CD4-positive, alpha-beta T cell treated with Interleukin-15 for 4 hours (primary cell): ENCODE data around the gene LRIT2.
A peak's percentile ranks its signal among the peaks of the same experiment; 100 is the strongest.

Source experiments
- DNase-seq: peaks from one replicate; pipeline ENCODE4 v3.0.0-alpha.2; 2020; ENCODE audit warnings: low spot score

The LRIT2 gene

GRCh38 chr10:84241185-84241790 is 15.9 kb upstream of the LRIT2 start, which contains the start of gene LRIT1:
LRIT1 (minus strand) TSS chr10:84241546; CDS start chr10:84241439, 107 bp downstream.
- DNase-seq: no peak

- DNase-seq: no peak
Observed at GRCh38 chr10:84238909-84239308, 13.6 kb upstream of the LRIT2 start.

- DNase-seq: no peak
Observed at GRCh38 chr10:84237199-84238051, 12.1 kb upstream of the LRIT2 start.

- DNase-seq: no peak
Observed at GRCh38 chr10:84236807-84237198, 11.5 kb upstream of the LRIT2 start.

GRCh38 chr10:84235096-84235495 is 9.8 kb upstream of the LRIT2 start:
- no peak for DNase-seq

- no peak for DNase-seq
Observed at GRCh38 chr10:84234479-84234878, 9.1 kb upstream of the LRIT2 start.

- DNase-seq: no peak
Observed at GRCh38 chr10:84233940-84234339, 8.6 kb upstream of the LRIT2 start.

GRCh38 chr10:84232376-84232775 is 7.0 kb upstream of the LRIT2 start:
- DNase-seq: no peak

- no peak for DNase-seq
Observed at GRCh38 chr10:84230359-84230758, 5.0 kb upstream of the LRIT2 start.

GRCh38 chr10:84227810-84228209 is 2.5 kb upstream of the LRIT2 start:
- no peak for DNase-seq

GRCh38 chr10:84226616-84227015 is 1.3 kb upstream of the LRIT2 start:
- no peak for DNase-seq

GRCh38 chr10:84224411-84225028 is 824 bp downstream of the LRIT2 start:
- no peak for DNase-seq

GRCh38 chr10:84221916-84222315 is 3.4 kb downstream of the LRIT2 start:
- no peak for DNase-seq

GRCh38 chr10:84217746-84218145 is 7.6 kb downstream of the LRIT2 start:
- no peak for DNase-seq

GRCh38 chr10:84216834-84217233 is 8.5 kb downstream of the LRIT2 start:
- no peak for DNase-seq

GRCh38 chr10:84214612-84215235 is 10.6 kb downstream of the LRIT2 start:
- DNase-seq: peak; percentile 28

GRCh38 chr10:84214046-84214572 is 11.2 kb downstream of the LRIT2 start:
- DNase-seq: no peak

GRCh38 chr10:84213076-84213475 is 12.3 kb downstream of the LRIT2 start:
- DNase-seq: no peak

GRCh38 chr10:84212014-84212413 is 13.3 kb downstream of the LRIT2 start:
- no peak for DNase-seq

- DNase-seq: no peak
Observed at GRCh38 chr10:84211566-84211965, 13.8 kb downstream of the LRIT2 start.

GRCh38 chr10:84208023-84208422 is 17.3 kb downstream of the LRIT2 start:
- DNase-seq: no peak

- DNase-seq: no peak
Observed at GRCh38 chr10:84205853-84206525, 19.4 kb downstream of the LRIT2 start.
